Osteocyte (in vitro differentiated cells): ENCODE measurements around the gene C1orf198. TPM values are rescaled to one million over a fixed set of nuclear protein-coding genes. Genes with fewer than 3 reads are reported as not detected.

Experiments
- DNase-seq: peaks from one replicate; pipeline ENCODE4 v3.0.0; 2021; ENCODE audit warnings: mixed read lengths; ENCODE audit not compliant: unreplicated experiment; ENCODE audit errors: extremely low spot score
- H3K27ac Mint-ChIP-seq: one replicate; pipeline ENCODE4 v1.8.0; 2021; ENCODE audit warnings: mild to moderate bottlenecking, mixed read lengths; ENCODE audit not compliant: unreplicated experiment
- H3K27me3 Mint-ChIP-seq: one replicate; pipeline ENCODE4 v1.8.0; 2021; ENCODE audit warnings: mixed read lengths; ENCODE audit not compliant: unreplicated experiment
- H3K36me3 Mint-ChIP-seq: one replicate; pipeline ENCODE4 v1.8.0; 2021; ENCODE audit warnings: mixed read lengths; ENCODE audit not compliant: unreplicated experiment
- H3K4me1 Mint-ChIP-seq: one replicate; pipeline ENCODE4 v1.8.0; 2021; ENCODE audit warnings: mixed read lengths; ENCODE audit not compliant: unreplicated experiment
- H3K4me3 Mint-ChIP-seq: one replicate; pipeline ENCODE4 v1.8.0; 2021; ENCODE audit warnings: mild to moderate bottlenecking, moderate library complexity, mixed read lengths; ENCODE audit not compliant: unreplicated experiment
- H3K9me3 Mint-ChIP-seq: one replicate; pipeline ENCODE4 v1.8.0; 2021; ENCODE audit warnings: mixed read lengths; ENCODE audit not compliant: unreplicated experiment
- total RNA-seq: library from RNA; stranded (reverse); gene quantifications from 2 replicates; pipeline ENCODE4 v1.2.1, GENCODE V29; 2021
- TF ChIP-seq, protein P1 (sequence below): fragments of 200-600 bp; sonication (generic); IDR thresholded peaks from 2 replicates; pipeline ENCODE4 v1.5.0; 2021; ENCODE audit warnings: antibody characterized with exemption, mild to moderate bottlenecking, moderate library complexity

Gene C1orf198
- total RNA-seq, 1 donor from 2014 or later: 281 TPM

DNA sequence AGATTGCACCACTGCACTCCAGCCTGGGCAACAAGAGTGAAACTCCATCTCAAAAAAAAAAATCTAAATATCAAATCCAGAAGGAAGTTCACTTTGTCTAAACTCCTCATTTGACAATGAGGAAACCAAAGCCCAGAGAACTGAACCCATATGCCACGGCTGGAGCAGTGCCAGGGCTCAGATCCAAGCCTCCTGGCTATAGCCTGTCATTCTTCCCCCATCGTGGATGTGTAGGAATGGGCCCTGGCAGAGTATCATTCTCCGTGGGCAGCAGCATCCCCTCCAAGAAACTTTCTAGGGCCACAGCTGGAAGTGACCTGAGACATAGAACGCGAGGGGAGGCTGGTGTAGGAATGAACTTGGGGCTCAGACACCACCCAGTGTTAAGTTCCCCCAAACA is 73.9 kb downstream of the C1orf198 start:
- peak; percentile 86 for DNase-seq
- Mint-ChIP-seq H3K27ac (no peak overlapping the region), H3K4me1 (peaks cover 22% of the 10 kb centered on the region), H3K4me3 (no peak overlapping the region), H3K27me3 (no peaks in the 10 kb centered on the region), H3K36me3 (no peaks in the 10 kb centered on the region), H3K9me3 (no peaks in the 10 kb centered on the region)
- TF ChIP-seq, protein P1, sequence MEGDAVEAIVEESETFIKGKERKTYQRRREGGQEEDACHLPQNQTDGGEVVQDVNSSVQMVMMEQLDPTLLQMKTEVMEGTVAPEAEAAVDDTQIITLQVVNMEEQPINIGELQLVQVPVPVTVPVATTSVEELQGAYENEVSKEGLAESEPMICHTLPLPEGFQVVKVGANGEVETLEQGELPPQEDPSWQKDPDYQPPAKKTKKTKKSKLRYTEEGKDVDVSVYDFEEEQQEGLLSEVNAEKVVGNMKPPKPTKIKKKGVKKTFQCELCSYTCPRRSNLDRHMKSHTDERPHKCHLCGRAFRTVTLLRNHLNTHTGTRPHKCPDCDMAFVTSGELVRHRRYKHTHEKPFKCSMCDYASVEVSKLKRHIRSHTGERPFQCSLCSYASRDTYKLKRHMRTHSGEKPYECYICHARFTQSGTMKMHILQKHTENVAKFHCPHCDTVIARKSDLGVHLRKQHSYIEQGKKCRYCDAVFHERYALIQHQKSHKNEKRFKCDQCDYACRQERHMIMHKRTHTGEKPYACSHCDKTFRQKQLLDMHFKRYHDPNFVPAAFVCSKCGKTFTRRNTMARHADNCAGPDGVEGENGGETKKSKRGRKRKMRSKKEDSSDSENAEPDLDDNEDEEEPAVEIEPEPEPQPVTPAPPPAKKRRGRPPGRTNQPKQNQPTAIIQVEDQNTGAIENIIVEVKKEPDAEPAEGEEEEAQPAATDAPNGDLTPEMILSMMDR: no peak

DNA sequence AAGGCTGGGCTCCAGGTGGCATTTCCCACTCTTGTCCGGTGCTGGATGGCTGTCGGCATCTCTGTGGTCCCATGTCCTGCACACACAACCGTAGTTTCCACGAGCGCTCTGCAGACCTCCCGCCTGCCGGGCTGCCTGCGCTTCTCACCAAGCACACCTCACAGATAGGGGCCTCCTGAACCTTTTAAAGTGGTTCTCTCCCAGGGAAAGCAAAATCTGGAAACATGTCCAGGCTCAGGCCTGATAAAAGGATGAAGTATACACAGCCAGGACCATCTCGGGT is 74.9 kb downstream of the C1orf198 start:
- H3K9me3 Mint-ChIP-seq: no peaks in the 10 kb centered on the region
- DNase-seq: no peak
- H3K4me3 Mint-ChIP-seq: no peak overlapping the region
- no peak overlapping the region for H3K27ac Mint-ChIP-seq
- H3K27me3 Mint-ChIP-seq: no peaks in the 10 kb centered on the region
- TF ChIP-seq, protein P1: no peak
- H3K36me3 Mint-ChIP-seq: no peaks in the 10 kb centered on the region
- H3K4me1 Mint-ChIP-seq: peaks cover 20% of the 10 kb centered on the region

DNA sequence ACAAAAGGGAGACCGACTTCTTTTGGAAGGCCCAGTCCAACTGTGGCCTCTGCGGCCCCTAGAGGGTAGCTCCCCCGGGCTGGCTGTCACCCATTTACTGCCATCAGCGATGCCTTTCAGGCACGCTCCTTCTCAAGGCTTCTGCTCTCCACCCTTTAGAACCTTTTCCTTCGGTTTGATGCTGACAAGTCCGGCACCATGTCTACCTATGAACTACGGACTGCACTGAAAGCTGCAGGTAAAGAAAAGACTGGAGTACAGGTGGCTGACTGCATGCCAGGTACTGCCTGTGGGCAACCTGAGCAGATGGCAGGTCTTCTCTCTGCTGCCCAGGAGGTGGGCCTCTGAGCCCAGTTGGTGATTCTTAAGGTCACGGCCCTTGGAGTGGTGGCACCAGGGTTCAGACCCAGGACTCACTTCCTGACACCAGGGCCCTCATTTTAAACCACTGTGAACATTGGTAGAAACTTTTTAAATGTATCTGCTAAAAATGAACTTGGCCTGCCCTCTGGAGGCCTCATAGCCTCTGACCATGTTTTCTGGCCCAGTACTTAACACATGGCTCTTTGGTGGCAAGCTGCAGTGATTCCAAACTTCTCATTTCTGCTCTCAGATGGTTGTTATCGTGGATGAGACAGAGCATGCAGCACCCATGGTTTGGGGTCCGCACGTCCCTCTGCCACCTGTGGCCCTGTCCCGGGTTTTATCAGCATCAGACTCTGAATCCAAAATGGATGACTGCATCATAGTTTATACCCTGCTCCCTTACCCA is 75.4 kb downstream of the C1orf198 start:
- TF ChIP-seq, protein P1: peak; percentile 34

DNA sequence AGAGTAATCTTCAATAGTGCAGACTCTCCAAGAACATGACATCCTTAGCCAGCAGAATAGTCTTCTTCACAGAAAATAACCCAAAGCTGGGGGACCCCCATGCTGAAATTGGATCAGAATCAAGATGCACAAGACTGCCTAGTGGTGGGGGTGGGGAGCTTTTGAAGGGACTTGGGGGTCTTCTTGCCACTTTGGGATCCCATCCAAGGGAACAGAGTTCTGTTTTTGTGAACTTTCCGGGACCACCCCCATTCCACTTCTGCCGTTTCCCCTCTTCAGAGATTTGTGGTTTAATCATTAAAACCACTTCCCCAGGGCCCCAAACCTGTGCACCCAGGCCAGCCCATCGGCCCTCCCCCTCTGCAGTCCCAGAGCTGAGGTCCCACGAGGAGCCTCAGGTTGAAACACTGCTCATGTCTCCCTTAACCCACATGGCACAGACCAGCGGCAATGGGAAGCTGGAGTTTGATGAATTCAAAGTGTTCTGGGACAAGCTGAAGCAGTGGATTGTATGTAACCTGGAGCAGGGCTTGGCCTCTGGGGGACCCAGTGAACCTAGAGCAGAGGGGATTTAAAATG is 76.2 kb downstream of the C1orf198 start:
- Mint-ChIP-seq H3K4me3 (no peak overlapping the region), H3K4me1 (peaks cover 14% of the 10 kb centered on the region), H3K9me3 (no peaks in the 10 kb centered on the region), H3K27me3 (no peaks in the 10 kb centered on the region), H3K27ac (no peak overlapping the region), H3K36me3 (no peaks in the 10 kb centered on the region)
- DNase-seq: peak; percentile 69
- TF ChIP-seq, protein P1: no peak

More for the DNA sequence above, 75.4 kb downstream of the C1orf198 start:
- Mint-ChIP-seq H3K9me3 (no peaks in the 10 kb centered on the region), H3K4me1 (peaks cover 17% of the 10 kb centered on the region), H3K27ac (no peak overlapping the region), H3K27me3 (no peaks in the 10 kb centered on the region), H3K4me3 (no peak overlapping the region), H3K36me3 (no peaks in the 10 kb centered on the region)
- peak; percentile 56 for DNase-seq

DNA sequence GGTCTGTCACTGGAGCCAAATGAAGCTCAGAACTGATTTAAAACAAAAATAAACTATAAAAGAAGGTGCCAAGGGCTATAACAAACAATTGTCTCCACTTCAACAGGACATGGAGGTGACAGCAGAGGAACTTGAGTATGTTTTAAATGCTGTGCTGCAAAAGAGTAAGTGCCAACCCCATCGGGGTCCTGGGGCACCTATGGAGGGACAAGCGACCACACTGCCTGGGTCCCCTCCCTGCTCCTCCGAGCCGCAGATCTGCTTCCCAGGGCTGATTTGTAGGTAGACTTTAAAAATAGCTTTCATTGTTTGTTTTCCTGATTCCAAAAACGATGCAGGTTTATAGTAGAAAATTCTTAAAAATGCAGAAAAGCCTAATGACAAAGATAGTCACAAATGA is 78.3 kb downstream of the C1orf198 start:
- Mint-ChIP-seq H3K27me3 (no peaks in the 10 kb centered on the region), H3K27ac (no peak overlapping the region), H3K4me3 (no peak overlapping the region), H3K4me1 (peaks cover 14% of the 10 kb centered on the region), H3K36me3 (no peaks in the 10 kb centered on the region), H3K9me3 (no peaks in the 10 kb centered on the region)
- peak; percentile 46 for DNase-seq
- TF ChIP-seq, protein P1: no peak
